Activated naive CD8-positive, alpha-beta T cell treated with anti-CD3 and anti-CD28 coated beads, Interleukin-2, amount 10 ng/mL, durations not matched to agents 7 days and 5 days (primary cell): ENCODE results near the gene PXYLP1. TPM values are rescaled to one million over a fixed set of nuclear protein-coding genes. Genes with fewer than 3 reads are reported as not detected.

Experiments
- ATAC-seq: fragments of 150-1000 bp; cut with Tn5 transposase; one replicate; pipeline ENCODE4 v1.10.0; 2021; ENCODE audit warnings: low read depth, moderate library complexity
- POLR2A ChIA-PET: fragments of 350-600 bp; sonication (Branson Sonifier 250); formaldehyde crosslinking; loops from one replicate; lab custom pipeline; 2021; ENCODE audit warnings: antibody characterized with exemption; lab: Charles Lee
- DNase-seq: peaks from one replicate; pipeline ENCODE4 v3.0.0; 2021
- H3K27ac Mint-ChIP-seq: one replicate; pipeline ENCODE4 v1.8.0; 2022; ENCODE audit warnings: mild to moderate bottlenecking, mixed read lengths
- H3K27me3 Mint-ChIP-seq: one replicate; pipeline ENCODE4 v1.8.0; 2022; ENCODE audit warnings: mild to moderate bottlenecking, moderate library complexity, mixed read lengths
- H3K36me3 Mint-ChIP-seq: one replicate; pipeline ENCODE4 v1.8.0; 2021; ENCODE audit warnings: mild to moderate bottlenecking, mixed read lengths
- H3K4me1 Mint-ChIP-seq: one replicate; pipeline ENCODE4 v1.8.0; 2021; ENCODE audit warnings: mixed read lengths
- H3K4me3 Mint-ChIP-seq: one replicate; pipeline ENCODE4 v1.8.0; 2022; ENCODE audit warnings: mild to moderate bottlenecking, moderate library complexity, mixed read lengths
- H3K9me3 Mint-ChIP-seq: one replicate; pipeline ENCODE4 v1.8.0; 2021; ENCODE audit warnings: mixed read lengths
- total RNA-seq, 2 experiments: library from RNA; stranded (reverse); gene quantifications; one replicate each; pipeline ENCODE4 v1.2.3, GENCODE V29; 2021

The PXYLP1 gene
- total RNA-seq, 2 experiments from 2014 or later = 15.8 to 19.5 TPM

DNA sequence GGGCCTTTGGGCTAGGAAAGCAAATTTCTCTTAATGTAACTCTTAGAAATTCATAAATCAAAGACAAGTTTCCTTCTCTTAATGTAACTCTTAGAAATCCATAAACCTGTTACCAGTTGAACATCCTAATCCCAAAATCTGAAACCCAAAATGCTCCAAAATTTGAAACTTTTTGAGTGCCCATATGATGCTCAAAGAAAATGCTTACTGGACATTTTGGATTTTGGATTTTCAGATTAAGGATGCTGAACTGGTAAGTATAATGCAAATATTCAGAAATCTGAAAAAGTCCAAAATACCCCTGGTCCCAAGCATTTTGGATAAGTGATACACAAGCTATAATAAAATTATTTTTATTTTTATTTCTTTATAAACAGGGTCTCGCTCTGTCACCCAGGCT lies 85.2 kb downstream of the PXYLP1 start:
- Mint-ChIP-seq H3K27me3 (no peaks in the 10 kb centered on the region), H3K4me1 (peaks cover 26% of the 10 kb centered on the region), H3K27ac (no peak overlapping the region), H3K4me3 (no peak overlapping the region), H3K36me3 (peaks cover 17% of the 10 kb centered on the region), H3K9me3 (peaks cover 11% of the 10 kb centered on the region)
- DNase-seq = no peak
- POLR2A ChIA-PET = no interaction called here
- no peak for ATAC-seq

GRCh38 chr3:141320399-141321108 lies 88.9 kb downstream of the PXYLP1 start:
- POLR2A ChIA-PET = interaction anchor here (2.7 kb wide), 1 partner anchor 9 kb away, joined by 9 read pairs; no protein-coding TSS in a partner anchor
- no peak for DNase-seq
- Mint-ChIP-seq H3K27me3 (no peaks in the 10 kb centered on the region), H3K4me3 (no peak overlapping the region), H3K9me3 (peaks cover 7% of the 10 kb centered on the region), H3K27ac (peak overlapping the region; percentile 73), H3K4me1 (peaks cover 17% of the 10 kb centered on the region), H3K36me3 (peaks cover 17% of the 10 kb centered on the region)
- peak; percentile 60 for ATAC-seq

GRCh38 chr3:141321109-141321497 lies 89.5 kb downstream of the PXYLP1 start:
- H3K4me1 Mint-ChIP-seq = peaks cover 17% of the 10 kb centered on the region
- POLR2A ChIA-PET = interaction anchor here (2.7 kb wide), 1 partner anchor 9 kb away, joined by 9 read pairs; no protein-coding TSS in a partner anchor
- ATAC-seq (peak; percentile 42), DNase-seq (no peak)
- H3K9me3 Mint-ChIP-seq = peaks cover 7% of the 10 kb centered on the region
- H3K4me3 Mint-ChIP-seq = no peak overlapping the region
- H3K36me3 Mint-ChIP-seq = peaks cover 17% of the 10 kb centered on the region
- peak overlapping the region; percentile 73 for H3K27ac Mint-ChIP-seq
- no peaks in the 10 kb centered on the region for H3K27me3 Mint-ChIP-seq

DNA sequence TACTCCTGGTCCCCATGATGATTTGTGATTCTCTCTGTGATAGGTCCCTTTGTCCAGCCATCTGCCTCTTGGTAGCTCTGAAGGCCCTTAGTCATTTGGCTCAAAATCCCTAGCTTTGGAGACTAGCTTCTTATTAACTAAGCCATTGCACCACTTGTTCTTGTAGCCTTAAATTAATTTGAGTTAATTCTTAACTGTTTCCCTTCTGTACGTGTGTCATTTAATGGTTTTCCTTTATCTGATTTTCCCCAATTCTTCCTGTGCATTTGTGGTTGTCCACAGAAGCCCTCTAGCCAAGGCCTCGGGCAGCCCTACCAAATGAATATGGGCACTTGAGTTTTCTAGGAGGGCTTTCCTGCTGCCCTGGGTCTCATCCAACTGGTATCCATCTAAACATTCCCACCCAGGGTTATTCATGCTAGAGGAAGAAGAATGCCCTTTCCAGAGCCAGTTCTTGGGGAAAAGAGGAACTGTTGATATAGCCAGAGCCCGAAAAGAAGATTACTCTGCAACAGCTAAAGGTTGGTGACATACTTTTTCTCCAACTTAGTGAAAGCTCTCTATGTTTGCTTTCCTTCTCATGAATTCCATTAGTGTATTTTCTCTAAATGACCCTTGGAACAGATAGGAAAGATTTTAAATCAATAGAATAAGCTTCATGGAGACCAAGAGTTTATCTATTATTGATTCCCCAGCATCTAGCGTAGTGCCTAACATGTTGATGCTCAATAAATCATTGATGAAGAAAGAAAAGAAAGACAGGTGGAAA lies 92.5 kb downstream of the PXYLP1 start:
- peaks cover 17% of the 10 kb centered on the region for H3K4me1 Mint-ChIP-seq
- no peak overlapping the region for H3K27ac Mint-ChIP-seq
- POLR2A ChIA-PET = no interaction called here

DNA sequence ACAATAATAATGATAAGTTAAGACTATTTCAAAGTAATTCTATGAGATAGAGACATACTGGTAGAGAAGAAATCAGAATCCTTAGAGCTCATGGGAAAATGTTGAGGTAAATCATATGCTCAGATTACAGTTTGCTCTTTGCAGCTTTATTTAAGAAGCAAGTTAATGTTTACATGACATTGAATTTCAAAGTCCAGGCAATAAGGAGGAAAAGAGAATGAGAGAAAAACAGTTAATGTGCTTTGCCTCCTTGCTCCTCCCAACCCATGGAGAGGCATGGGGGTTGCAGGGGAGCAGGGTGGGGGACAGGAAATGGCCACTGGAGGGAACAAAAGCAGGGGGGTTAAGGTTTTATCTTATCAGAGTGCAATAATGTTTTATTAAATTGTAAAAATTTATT lies 94.5 kb downstream of the PXYLP1 start:
- POLR2A ChIA-PET = no interaction called here

More for the DNA sequence above, 92.5 kb downstream of the PXYLP1 start:
- Mint-ChIP-seq H3K9me3 (peaks cover 5% of the 10 kb centered on the region), H3K4me3 (no peak overlapping the region), H3K27me3 (no peaks in the 10 kb centered on the region), H3K36me3 (peaks cover 14% of the 10 kb centered on the region)
- DNase-seq = no peak
- no peak for ATAC-seq

DNA sequence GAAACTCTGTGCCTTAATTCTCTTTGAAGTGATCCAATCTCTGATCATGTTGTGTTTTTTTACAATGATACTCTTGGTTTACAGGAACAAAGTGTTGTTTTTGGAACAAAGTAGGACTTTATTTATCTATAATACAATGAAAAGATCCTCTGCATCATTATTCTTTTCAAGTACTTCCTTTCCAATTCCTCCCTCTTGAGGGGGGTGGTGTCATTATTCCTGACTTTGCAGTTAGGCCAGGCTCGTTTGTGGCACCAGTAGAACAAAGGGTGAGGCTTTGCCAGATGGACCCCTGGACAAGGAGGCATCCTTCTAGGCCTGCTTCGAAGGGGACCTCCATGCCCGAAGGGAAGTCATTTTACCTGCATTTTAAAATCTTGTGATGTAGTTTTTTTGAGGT lies 95.0 kb downstream of the PXYLP1 start:
- Mint-ChIP-seq H3K36me3 (peaks cover 1% of the 10 kb centered on the region), H3K9me3 (no peaks in the 10 kb centered on the region), H3K27me3 (no peaks in the 10 kb centered on the region), H3K4me3 (no peak overlapping the region), H3K4me1 (peaks cover 3% of the 10 kb centered on the region), H3K27ac (no peak overlapping the region)
- POLR2A ChIA-PET = no interaction called here
- ATAC-seq (no peak), DNase-seq (no peak)

More for the DNA sequence above, 94.5 kb downstream of the PXYLP1 start:
- Mint-ChIP-seq H3K27me3 (no peaks in the 10 kb centered on the region), H3K4me3 (no peak overlapping the region), H3K36me3 (peaks cover 1% of the 10 kb centered on the region), H3K27ac (no peak overlapping the region), H3K4me1 (peaks cover 8% of the 10 kb centered on the region), H3K9me3 (no peaks in the 10 kb centered on the region)
- ATAC-seq (no peak), DNase-seq (no peak)

DNA sequence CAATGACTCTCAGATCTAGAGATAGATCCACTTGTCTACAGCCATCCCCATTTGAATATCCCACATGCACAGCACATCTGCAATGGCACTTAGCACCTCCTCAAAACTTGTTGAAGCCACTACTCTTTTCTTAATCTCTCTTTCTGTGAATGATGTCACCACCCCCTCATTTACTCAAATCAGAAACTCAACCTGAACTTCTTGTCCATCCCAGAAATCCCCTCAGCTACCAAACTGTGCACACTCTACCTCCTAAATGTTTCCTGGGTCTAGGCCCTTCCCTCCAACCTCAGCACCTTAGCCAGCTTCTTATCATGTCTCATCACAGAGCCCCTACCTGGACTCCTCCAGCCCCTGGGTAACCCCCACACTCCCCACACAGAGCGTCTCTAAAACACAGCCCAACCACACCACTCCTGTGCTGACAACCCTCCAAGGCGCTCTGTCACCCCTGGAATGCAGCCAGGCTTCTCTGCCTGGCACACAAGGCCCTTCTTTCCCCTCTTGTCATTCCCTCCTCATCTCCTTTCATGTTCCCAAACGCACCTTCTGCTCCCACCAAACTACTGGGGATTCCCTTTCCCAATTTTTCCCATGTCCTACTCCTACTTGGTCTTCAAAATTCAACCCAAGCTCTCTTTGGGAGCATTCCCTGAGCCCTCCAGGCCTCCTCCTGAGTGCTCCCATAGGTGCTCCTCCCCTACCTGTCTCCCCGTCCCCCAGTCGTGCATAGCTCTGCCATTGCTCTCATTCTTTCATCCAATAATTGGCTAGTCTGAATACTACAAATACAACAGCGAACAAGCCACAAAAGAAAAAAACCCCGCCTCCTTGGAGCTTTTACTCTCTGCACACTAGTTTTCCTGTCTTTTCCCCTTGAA lies 96.9 kb downstream of the PXYLP1 start:
- no peak for ATAC-seq
- H3K4me3 Mint-ChIP-seq = no peak overlapping the region
- H3K4me1 Mint-ChIP-seq = no peaks in the 10 kb centered on the region
- DNase-seq = no peak
- peak overlapping the region; percentile 10 for H3K27ac Mint-ChIP-seq
- POLR2A ChIA-PET = no interaction called here
- peaks cover 1% of the 10 kb centered on the region for H3K36me3 Mint-ChIP-seq
- no peaks in the 10 kb centered on the region for H3K9me3 Mint-ChIP-seq
- no peaks in the 10 kb centered on the region for H3K27me3 Mint-ChIP-seq

- Mint-ChIP-seq H3K9me3 (no peaks in the 10 kb centered on the region), H3K4me1 (no peaks in the 10 kb centered on the region), H3K27me3 (peaks cover 2% of the 10 kb centered on the region), H3K4me3 (no peak overlapping the region), H3K27ac (no peak overlapping the region), H3K36me3 (peaks cover 1% of the 10 kb centered on the region)
- POLR2A ChIA-PET = no interaction called here
- DNase-seq (no peak), ATAC-seq (no peak)
Measured at GRCh38 chr3:141330235-141330634, 98.6 kb downstream of the PXYLP1 start.

GRCh38 chr3:141330718-141331376 lies 99.2 kb downstream of the PXYLP1 start:
- ATAC-seq (no peak), DNase-seq (no peak)
- H3K4me3 Mint-ChIP-seq = no peak overlapping the region
- peaks cover 1% of the 10 kb centered on the region for H3K36me3 Mint-ChIP-seq
- no peak overlapping the region for H3K27ac Mint-ChIP-seq
- peaks cover 2% of the 10 kb centered on the region for H3K27me3 Mint-ChIP-seq
- H3K9me3 Mint-ChIP-seq = no peaks in the 10 kb centered on the region
- POLR2A ChIA-PET = no interaction called here
- H3K4me1 Mint-ChIP-seq = no peaks in the 10 kb centered on the region

GRCh38 chr3:141331377-141332318 lies 100.0 kb downstream of the PXYLP1 start:
- Mint-ChIP-seq H3K36me3 (peaks cover 1% of the 10 kb centered on the region), H3K27me3 (peaks cover 2% of the 10 kb centered on the region), H3K9me3 (no peaks in the 10 kb centered on the region), H3K4me3 (no peak overlapping the region), H3K27ac (no peak overlapping the region), H3K4me1 (no peaks in the 10 kb centered on the region)
- ATAC-seq = no peak
- no peak for DNase-seq
- POLR2A ChIA-PET = no interaction called here

DNA sequence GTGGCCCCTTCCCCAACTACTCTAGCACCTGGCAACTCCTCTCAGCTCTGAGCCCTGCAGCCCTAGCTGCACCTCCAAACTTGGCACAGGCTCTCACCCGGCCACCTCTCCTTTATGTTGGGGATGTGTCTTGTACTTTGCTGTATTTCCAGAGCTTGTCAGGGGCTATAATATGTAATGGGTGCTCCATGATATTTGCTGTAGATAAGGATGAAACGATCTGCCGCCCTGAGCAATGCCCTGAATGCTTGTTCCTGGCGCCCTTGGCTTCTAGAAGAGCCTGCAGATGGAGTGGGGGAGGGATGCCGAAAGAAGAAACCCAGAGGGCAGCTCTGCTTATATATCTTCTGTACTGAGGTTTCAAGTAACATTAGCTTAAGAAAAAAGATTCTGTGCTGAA lies 100.8 kb downstream of the PXYLP1 start:
- H3K4me3 Mint-ChIP-seq = no peak overlapping the region
- no peaks in the 10 kb centered on the region for H3K9me3 Mint-ChIP-seq
- no peak for ATAC-seq
- peaks cover 1% of the 10 kb centered on the region for H3K36me3 Mint-ChIP-seq
- H3K4me1 Mint-ChIP-seq = no peaks in the 10 kb centered on the region
- H3K27me3 Mint-ChIP-seq = peaks cover 2% of the 10 kb centered on the region
- H3K27ac Mint-ChIP-seq = no peak overlapping the region
- POLR2A ChIA-PET = no interaction called here
- DNase-seq = no peak
